NCI-H69 (cell line): ENCODE measurements around the gene RBBP8.

ENCODE experiments used
- DNase-seq: peaks from one replicate; lab custom pipeline; 2025; lab: John Stamatoyannopoulos, UW

RBBP8 gene

GRCh38 chr18:23062011-23062410 is 128.9 kb downstream of the RBBP8 start:
- DNase-seq, result no peak

- DNase-seq, result no peak
These were observed 130.4 kb downstream of the RBBP8 start for GRCh38 chr18:23063502-23063901.

- no peak for DNase-seq
These were observed 132.2 kb downstream of the RBBP8 start for GRCh38 chr18:23065234-23065806.

GRCh38 chr18:23066060-23066459 is 132.9 kb downstream of the RBBP8 start:
- no peak for DNase-seq

- DNase-seq, result peak; percentile 24
These were observed 133.4 kb downstream of the RBBP8 start for GRCh38 chr18:23066504-23067039.

- DNase-seq, result peak; percentile 55
These were observed 134.1 kb downstream of the RBBP8 start for GRCh38 chr18:23067236-23067635.

GRCh38 chr18:23068011-23068410 is 134.9 kb downstream of the RBBP8 start:
- DNase-seq, result no peak

GRCh38 chr18:23068570-23069310 is 135.6 kb downstream of the RBBP8 start:
- no peak for DNase-seq

- DNase-seq, result no peak
These were observed 136.4 kb downstream of the RBBP8 start for GRCh38 chr18:23069481-23069880.

GRCh38 chr18:23069898-23070297 is 136.8 kb downstream of the RBBP8 start:
- DNase-seq, result no peak

GRCh38 chr18:23071285-23071684 is 138.2 kb downstream of the RBBP8 start:
- peak; percentile 40 for DNase-seq

GRCh38 chr18:23072079-23072478 is 139.0 kb downstream of the RBBP8 start:
- no peak for DNase-seq

- no peak for DNase-seq
These were observed 141.0 kb downstream of the RBBP8 start for GRCh38 chr18:23073996-23074606.
